Measurements from ENCODE around the gene SLC23A2.
"Not testable (repeated sequence)": the region's sequence is repeated elsewhere in the genome, so short reads cannot be mapped to it uniquely, and the experiment has no call there.

Gene SLC23A2

DNA sequence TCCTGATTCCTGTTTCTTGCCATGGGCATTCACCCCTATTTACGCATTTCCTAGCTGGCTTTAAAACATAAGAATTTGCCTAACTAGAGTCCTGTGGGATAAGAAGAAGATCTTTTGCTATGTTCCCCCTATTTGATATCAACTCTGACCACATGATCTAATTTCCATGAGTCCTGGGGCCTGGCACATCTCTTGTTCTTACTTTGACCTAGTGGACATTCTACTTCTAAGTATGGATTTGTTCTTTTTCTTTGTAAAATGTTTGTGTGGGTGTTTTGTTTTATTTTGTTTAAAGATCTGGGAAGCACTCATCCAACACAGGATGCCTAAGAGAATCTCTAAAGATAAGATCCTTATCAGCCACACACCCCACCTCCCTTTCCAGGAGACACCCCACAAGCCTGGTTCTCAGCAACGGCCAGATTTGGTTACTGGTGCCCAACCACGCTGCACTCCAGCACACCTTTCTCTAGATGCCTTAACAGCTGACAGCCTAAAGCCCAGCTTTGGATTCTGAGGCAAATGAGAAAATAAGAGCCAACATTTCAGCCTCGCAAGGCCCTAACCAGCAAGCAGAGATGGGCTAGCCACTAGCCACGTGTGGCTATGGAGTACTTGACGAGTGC is 74.7 kb downstream of the SLC23A2 start:
- DNase-seq = no peak

GRCh38 chr20:4925842-4926530 is 75.3 kb downstream of the SLC23A2 start:
- no peak for DNase-seq

- no peak for DNase-seq
Measured at GRCh38 chr20:4924446-4924845, 76.9 kb downstream of the SLC23A2 start.

DNA sequence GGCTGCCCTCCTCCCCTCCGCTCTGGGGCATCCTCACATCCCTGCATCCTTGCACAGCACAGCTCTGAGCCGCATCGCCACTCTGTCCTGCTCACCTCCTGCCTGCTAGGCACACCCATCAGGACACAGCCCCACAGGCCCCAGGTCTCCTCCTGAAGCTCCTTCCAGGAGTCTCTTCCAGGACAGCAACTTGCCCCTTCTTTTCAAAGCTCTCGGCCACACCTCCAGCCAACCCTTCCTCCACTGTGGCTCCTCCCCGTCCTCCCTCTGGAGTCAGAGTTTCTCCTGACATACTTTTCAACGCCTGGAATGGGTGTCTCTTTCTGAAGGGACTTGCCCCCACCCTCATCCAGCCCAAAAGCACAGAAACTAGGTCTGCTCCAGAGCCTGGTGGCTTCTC is 77.3 kb downstream of the SLC23A2 start:
- DNase-seq = no peak

DNA sequence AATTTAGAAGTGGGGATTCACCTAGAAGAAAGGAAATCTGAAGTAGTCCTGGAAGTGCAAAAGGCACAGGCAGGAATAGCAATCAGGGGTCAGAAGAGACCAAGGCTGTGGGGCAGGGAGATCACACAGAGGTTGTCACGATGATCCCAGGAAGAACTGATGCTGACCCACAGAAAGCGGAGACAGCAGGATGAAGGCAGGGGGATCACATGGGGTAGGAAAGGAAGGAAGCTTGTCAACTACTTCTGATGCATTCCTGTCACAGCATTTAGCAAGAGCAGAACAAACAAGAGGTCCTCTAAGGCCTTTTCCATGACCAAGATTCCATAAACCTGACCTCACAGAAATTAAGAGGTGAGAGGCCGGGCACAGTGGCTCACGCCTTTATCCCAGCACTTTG is 79.1 kb downstream of the SLC23A2 start:
- DNase-seq = no peak

DNA sequence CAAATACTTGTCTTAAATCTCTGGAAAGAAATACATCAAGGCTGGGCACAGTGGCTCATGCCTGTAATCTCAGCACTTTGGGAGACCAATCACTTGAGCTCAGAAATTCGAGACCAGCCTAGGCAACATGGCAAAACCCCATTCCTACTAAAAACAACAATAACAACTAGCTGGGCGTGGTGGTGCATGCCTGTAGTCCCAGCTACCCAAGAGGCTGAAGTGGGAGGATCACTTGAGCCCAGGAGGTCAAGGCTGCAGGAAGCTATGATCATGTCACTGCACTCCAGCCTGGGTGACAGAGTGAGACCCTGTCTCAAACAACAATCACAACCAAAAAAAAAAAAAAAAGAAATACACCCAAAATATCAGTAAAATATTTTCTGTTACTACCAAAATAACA is 80.0 kb downstream of the SLC23A2 start:
- not testable (repeated sequence) for DNase-seq

- DNase-seq = no peak
Measured at GRCh38 chr20:4920655-4921054, 80.7 kb downstream of the SLC23A2 start.

DNA sequence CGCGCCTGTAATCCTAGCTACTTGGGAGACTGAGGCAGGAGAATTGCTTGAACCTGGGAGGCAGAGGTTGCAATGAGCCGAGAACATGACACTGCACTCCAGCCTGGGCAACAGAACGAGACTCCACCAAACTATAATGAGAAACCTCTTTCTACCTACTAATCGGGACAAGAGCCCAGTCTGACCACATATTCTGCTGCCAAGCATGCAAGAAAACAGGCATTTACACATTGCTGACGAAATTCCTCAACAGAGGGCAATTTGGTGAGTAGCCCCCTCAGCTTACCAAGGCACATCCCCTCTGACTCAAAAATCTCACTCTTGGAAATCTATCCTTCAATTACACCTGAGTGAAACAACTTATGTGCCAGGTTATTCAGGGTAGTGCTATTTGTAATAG is 81.2 kb downstream of the SLC23A2 start:
- DNase-seq = no peak

DNA sequence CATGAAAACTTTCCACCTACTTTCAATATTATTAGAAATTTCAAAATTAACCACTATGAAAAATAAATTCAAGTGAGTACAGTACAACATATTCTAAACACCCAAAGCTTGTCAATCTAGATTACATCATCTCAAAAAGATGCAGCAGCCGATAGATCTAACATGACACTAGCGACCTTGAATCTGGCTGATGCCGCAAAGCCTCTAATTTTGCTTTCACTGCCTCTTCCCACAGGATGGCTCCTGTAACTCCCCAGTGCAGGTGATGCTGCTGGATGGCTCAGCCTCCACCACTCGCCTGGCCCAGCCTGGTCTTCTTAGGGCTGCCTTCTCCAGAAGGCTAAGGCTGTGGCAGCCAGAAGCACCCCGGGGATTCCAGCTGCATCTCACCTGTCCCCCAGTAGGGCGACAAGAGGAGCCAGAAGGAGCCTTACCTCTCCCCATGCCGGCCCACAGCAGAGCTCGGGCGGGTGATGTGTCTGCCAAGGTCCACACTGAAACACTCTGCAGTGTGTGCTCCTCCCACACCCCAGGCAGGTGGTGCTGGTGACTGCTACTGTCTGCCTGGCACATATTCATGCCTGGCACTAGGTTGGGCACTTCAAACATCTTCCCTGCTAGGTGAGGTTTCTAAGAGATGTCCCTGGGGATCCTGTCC is 82.1 kb downstream of the SLC23A2 start:
- DNase-seq = no peak

- DNase-seq = no peak
Measured at GRCh38 chr20:4918473-4918872, 82.8 kb downstream of the SLC23A2 start.

- DNase-seq = no peak
Measured at GRCh38 chr20:4916971-4917881, 84.1 kb downstream of the SLC23A2 start.

DNA sequence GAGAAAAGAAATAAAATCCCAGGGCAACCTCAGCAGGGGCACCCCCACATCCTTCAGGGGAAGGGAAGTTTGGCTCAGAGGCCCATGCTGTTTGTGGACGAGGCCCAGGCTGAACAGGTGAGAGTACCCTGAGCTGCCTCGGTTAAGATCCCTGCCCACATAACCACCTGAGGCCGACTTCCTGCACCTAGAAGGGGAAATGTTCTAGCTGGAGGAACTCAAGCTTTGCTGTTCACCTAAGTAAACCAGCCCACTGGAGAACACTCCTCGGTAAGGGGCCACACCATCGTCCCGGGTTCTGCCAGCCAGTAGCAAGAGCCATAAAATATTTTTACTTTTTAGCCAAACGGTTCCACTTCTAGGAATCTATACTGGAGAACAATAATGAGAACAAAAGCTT is 88.2 kb downstream of the SLC23A2 start:
- DNase-seq = no peak

- DNase-seq = no peak
Measured at GRCh38 chr20:4912380-4913142, 88.7 kb downstream of the SLC23A2 start.

DNA sequence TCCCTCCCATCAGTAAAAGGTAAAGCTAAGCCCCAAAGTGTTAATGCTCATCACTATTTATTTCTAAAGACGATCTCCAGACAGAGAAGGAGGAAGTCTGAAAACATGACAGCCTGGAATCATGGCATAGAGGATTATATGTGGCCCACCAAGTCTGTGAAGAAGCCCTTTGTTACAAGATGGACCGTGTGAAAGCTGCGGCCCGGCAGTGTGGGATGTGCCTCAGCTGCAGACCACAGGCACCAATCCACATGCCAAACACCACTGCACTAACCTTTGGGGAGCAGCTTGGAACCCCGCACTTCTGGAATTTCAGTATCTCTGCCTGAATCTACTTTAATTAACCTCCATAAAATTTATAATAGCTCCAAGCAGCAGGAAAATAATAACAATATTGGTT is 90.4 kb downstream of the SLC23A2 start:
- DNase-seq = no peak

- DNase-seq = no peak
Measured at GRCh38 chr20:4905613-4906012, 95.7 kb downstream of the SLC23A2 start.

DNA sequence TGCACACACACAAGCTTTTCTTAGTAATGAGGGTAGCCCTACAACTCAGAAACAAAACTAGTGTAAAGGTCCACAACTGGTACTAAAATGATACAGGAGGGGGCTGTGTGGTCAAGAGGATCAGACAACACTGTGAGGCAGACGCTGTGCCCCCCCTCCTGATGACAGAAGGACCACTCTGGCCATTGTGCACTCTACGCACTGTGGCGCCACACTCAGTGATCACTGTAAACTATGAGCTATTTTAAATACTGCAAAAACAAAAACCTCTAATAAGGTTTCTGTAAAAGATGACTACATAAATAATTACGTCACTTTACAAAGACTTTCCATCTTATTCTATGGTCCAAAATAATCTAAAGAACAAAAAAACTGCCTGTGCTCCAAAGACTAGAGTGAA is 96.1 kb downstream of the SLC23A2 start:
- no peak for DNase-seq

- no peak for DNase-seq
Measured at GRCh38 chr20:4904127-4904860, 97.0 kb downstream of the SLC23A2 start.

DNA sequence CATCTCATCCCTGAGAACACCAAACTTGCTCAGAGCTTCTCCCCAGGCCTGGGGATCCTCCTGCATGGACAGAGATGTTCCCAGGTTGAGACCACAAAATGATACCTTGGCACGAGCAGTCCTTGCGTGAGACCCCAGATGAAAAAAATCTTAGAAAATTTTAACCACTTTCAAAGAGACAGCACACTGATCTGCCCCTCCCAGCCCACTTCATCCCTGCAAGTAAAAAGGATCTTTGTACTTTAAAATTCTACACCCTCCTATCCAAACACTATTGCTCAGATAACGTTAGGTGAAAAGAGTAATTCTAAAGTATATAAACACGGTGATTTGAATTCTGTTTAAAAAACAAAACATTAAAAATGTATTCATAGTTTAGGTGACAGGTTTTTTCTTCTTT is 98.5 kb downstream of the SLC23A2 start:
- DNase-seq = no peak

DNA sequence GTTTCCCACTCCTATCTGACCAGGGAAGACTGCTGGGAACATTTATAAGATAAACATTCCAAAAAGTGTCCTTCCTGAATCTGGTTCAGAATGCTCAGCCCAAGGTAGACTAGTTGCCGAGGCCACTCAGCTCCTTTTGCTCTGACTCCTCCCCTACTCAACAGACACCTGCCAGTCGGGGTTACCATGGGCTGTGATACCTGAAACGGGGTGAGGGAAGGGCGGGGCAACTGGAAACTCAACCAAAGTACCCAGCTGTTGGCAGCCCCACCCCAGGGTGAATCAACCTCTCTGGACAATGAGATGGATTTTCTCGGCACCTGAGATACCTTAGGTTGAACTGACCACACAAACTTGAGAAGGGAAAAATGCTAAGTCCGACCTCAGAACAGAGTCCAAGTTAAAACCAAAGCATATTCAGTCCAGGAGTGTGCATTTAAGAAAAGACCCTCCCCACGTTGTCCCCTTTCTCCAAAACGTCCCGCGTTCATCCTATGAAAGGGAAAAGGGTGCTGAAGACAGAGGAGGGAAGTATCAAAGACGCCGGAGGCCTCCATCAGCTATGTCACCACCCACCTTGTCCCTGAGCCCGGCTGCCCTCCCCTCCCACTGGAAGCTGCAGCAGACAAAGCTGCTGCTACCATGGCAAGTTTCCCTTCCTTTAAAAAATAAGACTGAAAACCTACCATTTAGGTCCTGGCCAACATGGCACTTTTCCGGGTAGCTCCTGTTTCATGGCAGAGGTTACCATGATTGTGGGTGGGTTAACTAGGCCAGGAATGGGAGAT is 100.1 kb downstream of the SLC23A2 start:
- peak; percentile 48 for DNase-seq

- DNase-seq = no peak
Measured at GRCh38 chr20:4898282-4899244, 102.7 kb downstream of the SLC23A2 start.
